ENCODE results near the gene CYSTM1.
A peak's percentile ranks its signal among the peaks of the same experiment; 100 is the strongest.
"Not testable (repeated sequence)": the region's sequence is repeated elsewhere in the genome, so short reads cannot be mapped to it uniquely, and the experiment has no call there.

Gene CYSTM1

DNA sequence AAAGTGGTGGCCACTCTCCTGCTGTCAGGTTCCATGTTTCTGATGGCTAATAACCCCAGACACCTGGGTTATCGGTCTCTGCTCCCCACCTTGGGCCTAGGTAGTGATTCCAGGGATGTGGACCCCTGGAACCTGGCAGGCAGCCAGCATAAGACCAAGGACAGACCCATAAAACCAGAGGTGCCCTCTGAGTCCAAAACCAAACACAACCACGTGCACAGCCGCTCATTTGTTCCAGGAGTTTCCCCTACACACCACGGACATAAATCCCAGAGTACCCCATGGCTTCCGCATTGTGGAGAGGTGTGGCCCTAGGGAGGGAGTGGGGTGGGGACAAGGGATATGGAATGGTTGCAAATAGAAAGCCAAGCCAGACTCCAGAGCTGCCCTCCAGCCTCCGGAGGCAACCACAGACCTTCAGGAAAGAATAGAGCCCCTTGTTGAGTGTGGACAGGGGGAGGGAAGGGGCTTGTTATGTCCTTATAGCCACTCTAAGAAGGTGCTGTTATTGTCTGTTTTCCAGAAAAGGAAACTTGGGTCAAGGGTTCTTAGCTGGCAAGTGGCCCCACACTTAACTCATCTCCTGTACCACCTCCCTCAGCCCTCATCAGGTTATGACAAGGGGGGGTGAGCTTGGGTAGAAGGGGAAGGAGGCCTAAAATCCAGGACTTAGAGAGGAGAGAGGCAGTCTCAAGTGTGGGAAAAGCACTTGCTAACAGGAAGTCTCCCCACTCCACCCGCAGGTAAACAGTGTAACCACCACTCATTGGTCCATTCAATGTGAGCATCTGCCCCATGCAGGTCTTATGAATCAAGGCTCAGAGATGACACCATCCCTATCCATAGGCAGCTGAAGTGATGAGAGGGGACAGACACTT, 23.6 kb upstream of the CYSTM1 start:
- no peak for DNase-seq

DNA sequence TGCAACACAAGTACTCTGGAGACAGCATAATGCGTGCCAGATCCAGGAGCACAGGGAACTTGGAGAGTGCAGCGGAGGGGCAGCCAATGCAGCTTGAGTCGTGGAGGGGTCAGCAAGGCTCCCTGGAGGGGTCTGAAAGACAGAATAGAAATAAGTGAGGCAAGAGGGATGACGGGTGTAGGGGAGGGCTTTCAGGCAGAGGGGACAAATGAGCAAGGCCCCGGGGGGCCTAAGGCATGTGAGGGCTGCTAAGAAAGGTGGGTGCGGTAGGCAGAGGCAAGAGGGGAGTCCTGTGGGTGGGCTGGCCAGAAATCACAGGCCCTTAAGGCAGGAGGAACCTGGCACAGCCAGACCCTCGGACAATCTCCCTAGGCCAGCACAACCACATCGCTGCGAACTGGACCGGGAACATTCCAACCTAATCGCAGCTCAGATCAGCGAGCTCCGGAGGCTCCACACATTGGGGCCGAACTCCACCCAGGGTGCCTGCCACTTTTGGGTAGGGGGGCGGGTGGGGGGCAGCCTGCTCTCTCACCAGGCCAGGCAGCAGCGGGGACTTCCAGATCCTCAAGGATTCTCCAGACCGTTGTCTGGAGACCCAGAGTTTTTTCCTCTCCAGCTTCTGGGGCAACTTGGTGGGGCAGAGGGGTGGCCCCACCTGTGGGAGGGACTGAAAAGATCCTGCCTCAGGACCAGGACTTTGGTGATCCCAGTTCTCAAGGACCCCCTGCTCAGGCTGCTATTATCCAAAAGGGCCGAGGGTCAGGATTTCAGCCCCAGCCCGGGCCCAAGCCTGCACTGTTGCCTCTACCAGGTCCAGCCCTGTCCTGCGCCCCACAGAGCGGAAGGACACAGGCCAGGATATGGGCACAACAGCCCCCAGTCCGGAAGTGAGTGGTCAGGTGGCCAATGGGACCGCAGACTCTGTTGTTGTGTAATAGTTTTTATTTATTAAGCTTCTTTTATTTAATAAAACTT, 22.7 kb upstream of the CYSTM1 start:
- no peak for DNase-seq

DNA sequence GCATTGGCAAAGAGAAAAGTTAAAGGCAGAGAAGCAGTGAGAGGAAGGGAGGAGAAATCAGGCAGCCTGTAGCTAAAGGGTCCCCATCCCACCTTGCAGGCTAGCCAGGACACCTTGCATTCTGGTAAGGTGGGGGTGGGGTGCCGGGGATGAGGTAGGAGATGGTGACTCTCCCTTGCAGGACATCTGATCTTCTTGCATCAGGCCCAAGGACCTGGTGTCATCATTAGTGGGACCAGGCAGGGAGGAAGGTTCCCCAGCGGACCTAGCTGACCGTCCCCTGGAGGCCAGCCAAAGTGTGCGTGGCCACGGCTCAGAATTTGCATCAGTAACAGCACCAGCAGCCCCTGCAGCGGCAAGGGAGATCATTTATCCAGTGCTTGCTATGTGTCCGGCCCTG, 21.7 kb upstream of the CYSTM1 start:
- no peak for DNase-seq

DNA sequence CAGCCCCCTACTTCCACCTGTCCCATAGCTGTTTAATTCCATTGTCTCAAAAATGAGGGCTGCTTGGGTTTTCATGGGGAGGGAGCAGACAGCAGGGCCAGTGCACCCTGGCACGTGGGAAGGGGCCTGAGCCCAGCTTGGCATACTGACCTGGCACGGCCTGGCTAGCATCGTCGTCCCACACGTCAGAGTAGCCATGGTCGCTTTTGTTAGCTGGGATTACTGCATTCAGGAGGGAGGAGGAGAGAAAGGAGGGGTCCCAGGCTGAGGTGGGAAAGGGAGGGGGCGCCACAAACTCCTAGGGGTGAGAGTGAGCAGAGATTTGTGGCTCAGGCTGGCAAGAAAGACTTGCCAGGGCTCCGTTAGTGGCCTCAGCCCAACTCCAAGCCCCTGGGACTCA, 21.1 kb upstream of the CYSTM1 start:
- DNase-seq = no peak

DNA sequence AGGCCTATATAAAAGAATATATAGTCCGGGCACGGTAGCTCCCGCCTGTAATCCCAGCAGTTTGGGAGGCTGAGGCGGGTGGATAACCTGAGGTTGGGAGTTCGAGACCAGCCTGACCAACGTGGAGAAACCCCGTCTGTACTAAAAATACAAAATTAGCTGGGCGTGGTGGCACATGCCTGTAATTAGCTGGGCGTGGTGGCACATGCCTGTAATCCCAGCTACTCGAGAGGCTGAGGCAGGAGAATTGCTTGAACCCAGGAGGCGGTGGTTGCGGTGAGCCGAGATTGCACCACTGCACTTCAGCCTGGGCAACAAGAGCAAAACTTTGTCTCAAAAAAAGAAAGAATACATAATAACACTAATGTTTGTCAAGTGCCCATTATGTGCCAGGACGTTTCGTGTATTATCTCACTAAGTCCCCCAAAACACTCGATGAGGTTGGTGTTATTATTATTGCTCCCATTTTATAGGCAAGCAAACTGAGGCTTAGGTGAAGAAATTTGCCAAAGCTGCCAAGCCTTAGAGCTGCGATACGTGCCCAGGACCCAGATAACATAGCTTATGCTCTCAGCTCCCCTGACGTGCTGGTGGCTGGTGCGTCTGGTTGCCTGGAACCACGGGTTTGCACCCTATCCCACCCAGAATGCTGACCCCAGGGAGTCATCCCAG, 20.1 kb upstream of the CYSTM1 start:
- not testable (repeated sequence) for DNase-seq

DNA sequence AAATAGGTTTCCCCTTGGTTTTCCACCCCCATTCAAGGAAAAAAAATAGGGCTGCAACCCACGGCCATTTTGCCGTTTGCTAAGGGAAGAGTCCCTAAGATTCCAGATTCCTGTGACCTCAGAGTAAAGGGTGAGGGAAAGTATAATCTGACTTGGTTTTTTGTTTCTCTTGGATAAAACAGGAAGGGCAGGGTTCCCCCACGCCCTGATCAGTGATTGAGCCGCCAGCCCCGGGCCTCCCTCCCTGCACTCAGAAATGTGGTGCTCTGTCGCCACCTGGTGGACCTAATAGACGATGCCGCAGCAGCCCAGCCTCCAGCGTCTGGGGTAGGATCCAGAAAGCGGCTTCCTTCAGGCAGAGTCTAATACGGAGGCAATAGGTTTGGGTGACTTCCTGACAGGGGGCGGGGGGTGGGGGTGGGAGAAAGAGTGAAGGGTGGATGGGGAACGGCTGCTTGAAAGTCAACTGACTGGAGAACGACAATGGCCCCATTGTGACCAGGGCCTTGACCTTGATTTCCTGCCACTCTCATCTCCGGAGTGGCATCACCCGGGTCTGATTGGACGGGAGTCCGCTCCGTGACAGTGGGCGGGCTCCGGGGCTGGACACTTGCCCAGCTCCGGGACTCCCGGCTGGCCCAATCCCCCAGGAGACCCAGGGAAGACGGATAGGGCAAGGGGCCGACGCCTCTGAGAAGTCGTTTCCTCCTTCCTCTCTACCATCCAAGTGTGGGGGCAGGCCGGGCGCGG, 17.8 kb upstream of the CYSTM1 start:
- DNase-seq = peak; percentile 84

DNA sequence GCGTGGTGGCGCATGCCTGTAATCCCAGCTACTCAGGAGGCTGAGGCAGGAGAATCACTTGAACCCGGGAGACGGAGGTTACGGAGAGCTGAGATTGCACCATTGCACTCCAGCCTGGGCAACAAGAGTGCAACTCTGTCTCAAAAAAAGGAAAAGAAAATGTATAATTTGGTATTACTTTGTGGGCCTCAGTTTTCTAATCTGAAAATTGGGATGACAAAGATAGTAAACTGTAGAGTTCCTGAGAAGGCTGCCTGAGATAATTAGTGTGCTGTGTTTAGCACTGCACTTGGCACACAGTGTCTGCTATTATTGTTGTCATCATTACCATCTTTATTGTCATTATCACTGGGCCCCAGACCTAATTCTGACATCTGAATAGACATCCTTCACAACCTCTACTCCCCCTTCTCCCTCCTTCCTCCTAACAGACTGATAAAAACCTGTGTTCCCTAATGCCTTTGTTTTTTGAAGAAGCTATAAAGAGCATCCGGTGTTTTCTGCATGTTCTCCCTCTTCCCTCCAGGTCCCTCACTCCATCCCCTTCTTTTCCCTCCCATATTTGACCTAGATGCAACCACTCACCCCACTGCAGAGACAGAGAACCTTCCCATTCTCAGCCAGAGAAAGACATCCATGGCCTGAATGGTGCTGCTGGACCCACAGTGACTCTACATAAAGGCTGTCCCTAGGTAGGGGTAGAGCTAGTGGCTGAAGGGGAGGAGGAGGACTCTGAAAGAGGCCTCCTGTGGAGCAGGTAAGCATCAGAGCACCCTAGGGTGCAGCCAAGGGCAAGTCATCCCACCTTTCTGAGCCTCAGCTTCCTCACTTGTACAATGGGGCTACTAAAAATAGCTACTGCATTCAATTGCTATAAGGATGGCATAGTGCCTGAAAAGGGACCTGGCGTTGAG, 15.7 kb upstream of the CYSTM1 start:
- DNase-seq = no peak

DNA sequence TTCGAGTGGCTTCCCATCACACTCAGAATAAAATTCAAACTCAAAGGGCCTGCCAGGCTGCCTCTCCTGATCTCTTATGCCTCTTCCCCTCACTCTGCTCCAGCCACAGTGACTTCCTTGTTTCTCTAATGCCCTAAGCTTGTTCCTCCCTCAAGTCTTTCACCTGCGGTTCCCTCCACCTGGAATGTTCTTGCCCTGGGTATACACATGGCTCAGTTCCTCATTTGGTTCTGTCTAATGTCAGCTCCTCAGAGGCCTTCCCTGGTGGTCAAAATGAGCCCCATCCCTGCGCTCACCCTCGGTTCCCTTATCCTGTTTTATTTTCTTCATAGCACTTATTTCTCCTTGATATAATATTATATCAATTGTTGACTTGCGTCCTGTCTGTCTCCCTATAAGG, 12.7 kb upstream of the CYSTM1 start:
- DNase-seq = no peak

DNA sequence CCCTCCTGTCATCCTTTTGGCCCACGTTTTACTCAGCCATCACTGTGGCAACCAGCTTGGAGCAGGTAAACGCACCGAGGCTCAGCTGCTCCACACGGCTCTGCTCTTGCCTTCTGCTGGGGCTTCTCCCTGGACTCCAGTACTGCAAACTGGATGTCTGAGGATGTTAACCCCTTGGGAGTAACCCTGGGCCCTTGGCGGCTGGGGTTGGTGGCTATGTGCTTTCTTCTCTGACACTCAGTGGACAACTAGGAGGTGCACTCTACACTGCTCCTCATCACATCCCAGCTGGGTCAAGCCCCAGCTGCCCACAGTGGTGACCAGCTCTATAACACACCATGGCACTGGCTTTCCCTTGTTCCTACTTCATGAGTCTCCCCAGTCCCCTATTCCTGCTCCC, 12.2 kb upstream of the CYSTM1 start:
- DNase-seq = no peak

DNA sequence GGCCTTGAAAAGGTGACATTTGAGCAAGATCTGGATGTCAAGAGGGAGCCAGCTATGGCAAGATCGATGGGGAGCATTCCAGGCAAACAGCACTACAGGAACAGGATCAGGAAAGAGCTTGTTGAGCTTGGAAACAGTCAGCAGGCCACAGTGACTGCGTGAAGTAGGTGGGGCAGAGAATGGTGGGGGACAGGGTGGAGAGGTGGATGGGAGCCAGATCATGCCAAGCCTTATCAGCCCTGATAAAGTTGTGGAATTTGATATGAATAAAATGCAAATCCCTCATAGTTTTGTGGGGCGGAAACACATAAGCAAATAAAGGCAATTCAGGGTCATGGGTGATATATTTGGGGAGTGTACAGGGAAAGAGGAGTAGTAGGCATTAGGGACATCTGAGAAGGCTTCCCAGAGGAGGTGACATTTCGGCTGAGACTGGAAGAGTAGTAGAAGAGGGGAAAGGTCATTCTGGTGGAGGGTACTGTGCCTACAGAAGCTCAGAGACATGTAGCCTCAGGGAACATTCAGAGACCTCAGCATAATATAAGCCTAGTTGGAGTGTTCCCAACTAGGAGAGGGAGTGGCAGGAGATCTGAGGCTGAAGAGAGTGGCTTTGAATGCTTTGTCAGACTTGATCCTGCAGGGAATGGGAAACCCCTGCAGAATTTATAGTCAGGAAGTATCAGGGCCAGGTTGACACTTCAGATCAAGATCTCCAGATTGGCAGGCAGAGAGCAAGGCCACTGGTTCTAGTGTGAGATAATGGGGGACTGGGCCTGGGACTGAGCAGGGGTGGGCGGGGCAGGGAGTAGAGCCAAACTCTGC, 9.7 kb upstream of the CYSTM1 start:
- no peak for DNase-seq

DNA sequence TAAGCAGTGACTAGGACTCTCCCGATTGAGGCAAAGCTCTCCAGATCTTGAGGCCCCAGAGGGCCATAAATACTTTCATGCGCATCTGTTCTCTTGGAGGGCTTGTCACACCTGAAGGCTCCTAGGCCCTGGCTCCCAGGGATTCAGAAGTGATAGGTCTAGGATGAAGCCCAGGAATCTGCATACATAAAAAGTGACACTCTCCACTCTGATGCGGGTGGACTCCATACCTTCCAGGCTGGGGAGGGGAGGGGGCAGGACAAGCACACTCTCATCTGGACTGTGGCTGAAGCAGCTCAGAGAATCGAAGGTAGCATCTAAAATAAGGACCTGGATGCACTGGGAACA, 9.1 kb upstream of the CYSTM1 start:
- no peak for DNase-seq

DNA sequence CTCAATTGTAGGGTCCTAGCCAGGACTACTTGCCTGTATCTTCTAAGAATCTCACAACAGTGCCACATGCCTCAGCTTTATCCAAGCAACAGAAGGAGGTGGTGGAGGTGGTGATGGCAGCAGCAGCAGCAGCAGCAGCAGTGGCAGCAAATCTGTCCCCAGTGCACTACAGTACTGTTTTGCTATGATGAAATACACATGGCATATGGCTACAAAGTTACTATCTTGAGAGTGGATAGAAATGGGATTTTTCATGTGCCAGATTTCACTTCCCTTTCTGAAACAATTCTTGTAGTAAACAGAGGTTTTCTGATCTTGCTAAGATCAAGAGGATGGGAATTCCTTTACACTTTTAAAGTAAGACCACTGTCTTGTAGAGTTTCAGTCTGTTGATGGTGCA, 8.1 kb upstream of the CYSTM1 start:
- no peak for DNase-seq

DNA sequence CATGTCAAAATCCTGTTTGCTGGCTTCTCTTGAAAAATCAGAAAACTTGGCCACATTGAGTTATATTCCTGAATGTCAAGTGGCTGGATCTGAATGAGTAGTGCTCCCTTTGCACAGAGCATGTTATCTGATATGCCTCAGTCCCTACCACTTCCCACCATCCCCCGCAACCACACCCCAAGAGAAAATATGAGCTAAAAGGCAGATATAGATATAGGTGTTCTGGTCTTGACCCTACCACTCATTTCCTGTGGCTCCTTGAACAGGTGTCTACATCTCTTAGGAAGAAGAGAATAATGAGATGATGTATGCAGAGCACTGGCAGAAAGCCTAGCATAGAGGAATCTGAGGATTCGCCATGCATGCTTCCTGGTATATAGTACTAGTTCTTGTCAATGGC, 6.6 kb upstream of the CYSTM1 start:
- DNase-seq = no peak

DNA sequence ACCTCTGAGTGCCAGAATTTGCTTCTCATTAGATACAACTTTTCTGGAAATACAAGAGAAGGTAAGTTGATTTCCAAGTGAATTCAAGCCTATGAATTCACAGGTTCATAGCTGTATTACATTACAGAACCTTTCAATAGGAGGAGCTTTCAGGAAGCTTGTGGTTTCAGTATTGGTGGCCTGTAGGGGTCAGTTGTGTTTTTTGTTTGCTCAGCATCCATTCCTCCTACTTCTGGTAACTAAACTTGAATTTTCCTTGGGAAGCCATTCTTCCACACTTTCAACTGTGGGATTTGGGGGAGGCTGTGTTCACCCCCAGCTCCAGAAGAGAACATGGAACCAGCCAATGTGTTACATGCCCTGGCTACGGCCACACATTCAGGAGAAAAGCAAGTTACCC, 5.6 kb upstream of the CYSTM1 start:
- DNase-seq = no peak

DNA sequence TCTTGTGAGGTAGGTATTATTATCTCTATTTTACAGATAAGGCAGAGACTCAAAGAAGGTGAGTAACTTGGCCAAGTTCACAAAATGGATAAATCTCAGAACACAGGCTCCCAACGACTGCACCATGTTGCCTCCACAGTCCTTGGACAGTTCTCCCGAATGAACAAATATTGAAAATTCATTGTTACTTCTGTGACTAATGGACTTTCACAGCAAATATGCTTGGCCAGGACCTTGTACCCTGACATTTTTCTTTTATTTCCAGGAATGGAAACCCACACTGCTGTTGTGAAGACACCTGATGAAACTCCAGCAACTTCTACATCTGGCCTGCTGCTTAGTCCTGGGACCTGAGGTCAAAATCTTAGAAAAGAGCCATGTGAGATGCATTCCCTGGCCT, 2.5 kb upstream of the CYSTM1 start:
- no peak for DNase-seq

DNA sequence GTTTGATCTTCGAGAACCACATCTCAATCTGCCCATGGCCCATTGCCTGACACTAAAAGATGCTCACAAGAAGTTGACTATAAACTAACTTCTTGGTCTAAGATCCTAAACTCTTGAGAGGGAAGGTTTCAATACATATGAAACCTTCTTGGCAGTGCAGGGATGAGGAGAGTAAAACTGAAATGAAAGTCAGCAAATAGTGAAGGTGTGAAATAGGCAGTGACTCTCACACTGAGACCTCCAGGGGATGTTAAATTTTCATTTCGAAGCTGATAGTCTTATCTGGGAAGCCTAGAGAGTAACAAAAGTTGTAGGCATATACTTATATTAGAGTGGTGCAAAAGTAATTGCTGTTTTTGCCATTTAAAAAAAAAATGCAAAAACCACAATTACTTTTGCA, 974 bp upstream of the CYSTM1 start:
- DNase-seq = no peak

DNA sequence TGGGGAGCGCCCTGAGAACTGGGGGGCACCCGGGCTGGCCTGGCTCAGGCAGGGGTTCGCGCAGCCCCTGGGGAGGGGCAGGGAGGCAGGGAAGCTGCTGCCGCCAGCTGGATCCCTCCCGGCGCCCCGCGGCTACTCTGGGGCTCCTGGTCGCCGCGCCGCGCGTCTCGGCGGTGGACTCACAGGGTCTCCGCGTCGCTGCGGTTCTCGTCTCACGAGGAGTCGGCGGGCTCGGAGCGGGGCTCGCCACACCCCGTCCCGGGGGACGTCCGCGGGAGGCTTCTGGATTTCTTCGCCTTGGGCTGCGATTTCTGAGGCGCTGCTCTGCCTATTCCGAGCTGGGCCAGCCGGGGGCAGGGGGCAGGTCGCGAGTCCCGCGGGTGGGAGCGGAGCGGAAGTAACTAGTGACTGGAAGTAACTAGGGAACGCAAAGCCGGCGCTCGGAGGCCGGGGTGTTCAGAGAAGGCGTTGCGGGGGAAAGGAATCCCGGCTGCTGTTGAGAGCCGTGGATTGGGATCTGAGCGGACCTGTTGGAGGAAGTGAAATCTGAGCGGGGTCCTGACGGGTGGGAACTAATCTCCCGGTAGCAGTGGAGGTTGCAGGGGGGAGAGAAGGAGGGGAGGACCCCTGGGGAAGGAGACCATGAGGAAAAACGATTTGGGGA, 511 bp downstream of the CYSTM1 start:
- peak; percentile 53 for DNase-seq

DNA sequence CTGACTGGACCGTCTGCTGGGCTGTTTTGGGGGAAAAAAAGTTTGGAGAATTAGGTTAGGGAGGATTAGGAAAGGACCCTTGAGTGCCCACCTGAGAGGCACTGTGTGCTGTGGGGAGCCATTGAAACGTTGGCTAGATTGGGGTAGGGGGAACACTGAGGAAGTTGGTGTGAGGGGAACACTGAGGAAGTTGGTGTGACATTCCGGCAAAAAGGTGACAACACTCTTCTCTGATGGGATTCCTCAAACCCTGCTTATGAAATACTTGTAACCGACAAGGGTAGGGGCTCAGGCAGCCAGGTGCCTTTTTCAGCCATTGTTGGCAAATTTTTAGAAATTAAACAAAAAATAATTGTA, 1.0 kb downstream of the CYSTM1 start:
- no peak for DNase-seq

DNA sequence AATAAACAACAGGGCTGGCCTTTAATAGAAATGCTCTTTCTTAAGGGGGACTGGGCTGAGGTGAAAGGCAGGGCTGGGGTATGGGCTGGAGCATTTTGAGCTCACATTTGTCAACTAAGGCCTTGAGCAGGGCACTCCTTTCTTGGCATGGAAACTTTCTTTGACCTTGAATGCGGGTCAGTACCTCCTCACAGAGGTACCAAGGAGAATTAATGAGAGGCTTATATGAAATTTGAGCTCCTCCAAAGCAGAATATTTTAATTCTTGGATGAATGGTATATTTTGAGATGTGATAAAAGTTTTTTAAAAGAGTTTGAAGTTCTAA, 3.1 kb downstream of the CYSTM1 start:
- DNase-seq = no peak

DNA sequence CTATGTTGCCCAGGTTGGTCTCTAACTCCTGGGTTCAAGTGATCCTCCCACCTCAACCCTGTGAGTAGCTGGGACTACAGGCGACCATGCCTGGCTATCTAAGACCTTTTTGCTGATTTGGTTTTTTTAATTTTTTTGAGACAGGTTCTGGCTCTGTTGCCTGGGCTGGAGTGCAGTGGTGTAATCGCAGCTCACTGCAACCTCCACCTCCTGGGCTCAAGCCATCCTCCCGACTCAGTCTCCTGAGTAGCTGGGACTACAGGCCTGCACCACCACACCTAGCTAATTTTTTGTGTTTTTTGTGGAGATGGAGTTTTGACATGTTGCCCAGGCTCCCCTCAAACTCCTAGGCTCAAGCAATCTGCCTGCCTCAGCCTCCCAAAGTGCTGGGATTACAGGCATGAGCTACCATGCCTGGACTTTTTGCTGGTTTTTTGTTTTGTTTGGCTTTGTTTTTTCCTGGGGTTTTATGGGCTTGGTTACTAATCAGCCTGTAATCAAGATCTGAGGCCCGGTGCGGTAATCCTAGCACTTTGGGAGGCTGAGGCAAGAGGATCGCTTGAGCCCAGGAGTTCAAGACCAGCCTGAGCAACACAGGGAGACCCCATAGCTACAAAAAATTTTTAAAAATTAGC, 3.6 kb downstream of the CYSTM1 start:
- DNase-seq = no peak
